22Rv1 (cell line): Measurements from ENCODE around the gene MDFIC.

Experiments used
- ZFX ChIP-seq: fragments of 450-650 bp; IDR thresholded peaks from 2 replicates; pipeline ENCODE4 v1.6.1; 2017; ENCODE audit warnings: antibody characterized with exemption, borderline replicate concordance
- TF ChIP-seq, protein P1 (sequence below): fragments of 450-650 bp; IDR thresholded peaks from 2 replicates; pipeline ENCODE4 v1.5.1; 2017; ENCODE audit warnings: mild to moderate bottlenecking

GRCh38 chr7:114972567-114972966 is 50.7 kb downstream of the MDFIC start:
- TF ChIP-seq, protein P1, sequence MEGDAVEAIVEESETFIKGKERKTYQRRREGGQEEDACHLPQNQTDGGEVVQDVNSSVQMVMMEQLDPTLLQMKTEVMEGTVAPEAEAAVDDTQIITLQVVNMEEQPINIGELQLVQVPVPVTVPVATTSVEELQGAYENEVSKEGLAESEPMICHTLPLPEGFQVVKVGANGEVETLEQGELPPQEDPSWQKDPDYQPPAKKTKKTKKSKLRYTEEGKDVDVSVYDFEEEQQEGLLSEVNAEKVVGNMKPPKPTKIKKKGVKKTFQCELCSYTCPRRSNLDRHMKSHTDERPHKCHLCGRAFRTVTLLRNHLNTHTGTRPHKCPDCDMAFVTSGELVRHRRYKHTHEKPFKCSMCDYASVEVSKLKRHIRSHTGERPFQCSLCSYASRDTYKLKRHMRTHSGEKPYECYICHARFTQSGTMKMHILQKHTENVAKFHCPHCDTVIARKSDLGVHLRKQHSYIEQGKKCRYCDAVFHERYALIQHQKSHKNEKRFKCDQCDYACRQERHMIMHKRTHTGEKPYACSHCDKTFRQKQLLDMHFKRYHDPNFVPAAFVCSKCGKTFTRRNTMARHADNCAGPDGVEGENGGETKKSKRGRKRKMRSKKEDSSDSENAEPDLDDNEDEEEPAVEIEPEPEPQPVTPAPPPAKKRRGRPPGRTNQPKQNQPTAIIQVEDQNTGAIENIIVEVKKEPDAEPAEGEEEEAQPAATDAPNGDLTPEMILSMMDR = no peak
- no peak for TF ChIP-seq ZFX
